GM12878 (cell line): Measurements from ENCODE around the gene F2RL1. TPM values are rescaled to one million over a fixed set of nuclear protein-coding genes. Genes with fewer than 3 reads are reported as not detected.

Experiments
- ATAC-seq: fragments of 200-7000 bp; cut with Tn5 transposase; 3 replicates; pipeline ENCODE4 v1.9.1; 2020; ENCODE audit warnings: mild to moderate bottlenecking, moderate library complexity
- BruUV-seq: library from RNA; stranded (reverse); fragments of 400-500 nt; replicated peaks from 2 replicates; lab custom pipeline; 2021; lab: Mats Ljungman, UMichigan
- CTCF ChIA-PET: fragments of 300-600 bp; sonication (Branson Sonifier 250); formaldehyde crosslinking; extraction: SDS; loops from one replicate; lab custom pipeline; 2021; ENCODE audit warnings: inconsistent platforms; lab: Yijun Ruan, JAX
- POLR2A ChIA-PET: fragments of 350-600 bp; formaldehyde crosslinking; extraction: SDS; loops from one replicate; lab custom pipeline; 2021; ENCODE audit warnings: inconsistent platforms; lab: Charles Lee
- RAD21 ChIA-PET: fragments of 300-600 bp; sonication (Branson Sonifier 250); formaldehyde crosslinking; loops from one replicate; lab custom pipeline; 2023; ENCODE audit warnings: antibody characterized with exemption; ENCODE audit not compliant: unreplicated experiment; lab: Charles Lee
- SMC1A ChIA-PET: fragments of 300-600 bp; sonication (Branson Sonifier 250); formaldehyde crosslinking; loops from one replicate; lab custom pipeline; 2023; ENCODE audit not compliant: unreplicated experiment, uncharacterized antibody; lab: Charles Lee
- DNase-seq: peaks from one replicate; pipeline ENCODE4 v3.0.0-alpha.2; 2011; ENCODE audit warnings: low read depth, low spot score
- FAIRE-seq: peaks from 3 replicates; lab custom pipeline; 2011; peaks lifted over from hg19 to GRCh38; lab: Jason Lieb, UNC
- H2AFZ ChIP-seq: 2 replicates; pipeline ENCODE4 v1.6.0; 2011; ENCODE audit warnings: low read depth, low read length, control low read depth; ENCODE audit not compliant: control insufficient read depth
- H3K27ac ChIP-seq: 2 replicates; pipeline ENCODE4 v1.5.1; 2011; ENCODE audit warnings: control low read depth; ENCODE audit not compliant: control insufficient read depth, insufficient read depth
- H3K27me3 ChIP-seq, 2 experiments: replicated peaks in 1 of 2; 2 replicates each; pipeline versions ENCODE4 v1.6.0 to v1.6.1; 2011; ENCODE audit warnings: low read length in 1 of 2; ENCODE audit not compliant: control insufficient read depth in 2 of 2, insufficient read depth in 2 of 2
- H3K36me3 ChIP-seq, 2 experiments: 2 replicates each; pipeline ENCODE4 v1.5.1; 2011; ENCODE audit warnings: low read length in 1 of 2; ENCODE audit not compliant: control insufficient read depth in 2 of 2, insufficient read depth in 2 of 2
- H3K4me1 ChIP-seq: 2 replicates; pipeline ENCODE4 v1.6.1; 2011; ENCODE audit warnings: mild to moderate bottlenecking, low read length, moderate library complexity, mixed read lengths; ENCODE audit not compliant: control insufficient read depth, insufficient read depth
- H3K4me2 ChIP-seq: 2 replicates; pipeline ENCODE4 v1.6.0; 2011; ENCODE audit warnings: control low read depth; ENCODE audit not compliant: control insufficient read depth, insufficient read depth
- H3K4me3 ChIP-seq: fragments of 200-600 bp; sonication (generic); 2 replicates; pipeline ENCODE4 v1.5.1; 2016
- H3K79me2 ChIP-seq: 2 replicates; pipeline ENCODE4 v1.6.0; 2011; ENCODE audit warnings: low read length; ENCODE audit not compliant: control insufficient read depth, insufficient read depth
- H3K9ac ChIP-seq: 2 replicates; pipeline ENCODE4 v1.8.0; 2011; ENCODE audit warnings: low read length, control low read depth, mixed read lengths; ENCODE audit not compliant: control insufficient read depth, insufficient read depth
- H3K9me3 ChIP-seq: replicated peaks from 3 replicates; pipeline ENCODE4 v1.5.1; 2011; ENCODE audit warnings: mild to moderate bottlenecking, low read length; ENCODE audit not compliant: control insufficient read depth, insufficient read depth
- H4K20me1 ChIP-seq: 2 replicates; pipeline ENCODE4 v1.6.0; 2011; ENCODE audit not compliant: control insufficient read depth, insufficient read depth
- BMI1 ChIP-seq: fragments of 450-650 bp; IDR thresholded peaks from 2 replicates; pipeline ENCODE4 v1.6.1; 2016; ENCODE audit warnings: mild to moderate bottlenecking, moderate library complexity, borderline replicate concordance
- FOS ChIP-seq: IDR thresholded peaks from 3 replicates; pipeline ENCODE4 v1.6.1; 2011; ENCODE audit warnings: borderline replicate concordance; ENCODE audit not compliant: insufficient read length; ENCODE audit errors: extremely low read depth
- IKZF2 ChIP-seq, 2 experiments: fragments of 450-650 bp; IDR thresholded peaks; 2 replicates each; pipeline ENCODE4 v1.6.1; 2017; ENCODE audit warnings: mild to moderate bottlenecking in 2 of 2, moderate library complexity in 2 of 2
- MTA3 ChIP-seq: IDR thresholded peaks from 2 replicates; pipeline ENCODE4 v1.6.1; 2012; ENCODE audit warnings: low read length, inconsistent platforms, borderline replicate concordance
- MXI1 ChIP-seq: fragments of 150-350 bp; IDR thresholded peaks from 2 replicates; pipeline ENCODE4 v1.6.1; 2011; ENCODE audit warnings: low read depth, mild to moderate bottlenecking, inconsistent platforms, low read length, improper control_type of control experiment
- SMAD5 ChIP-seq: IDR thresholded peaks from 2 replicates; pipeline ENCODE4 v1.6.1; 2016; ENCODE audit warnings: antibody characterized with exemption, low read depth
- SMARCA5 ChIP-seq: fragments of 450-650 bp; IDR thresholded peaks from 2 replicates; pipeline ENCODE4 v1.6.1; 2017; ENCODE audit warnings: mild to moderate bottlenecking
- SRF ChIP-seq, 2 experiments: IDR thresholded peaks; 2 replicates each; pipeline ENCODE4 v1.6.1; 2011; ENCODE audit warnings: low read depth in 2 of 2, low read length in 2 of 2, mild to moderate bottlenecking in 1 of 2, moderate library complexity in 1 of 2
- ZSCAN29 ChIP-seq: fragments of 450-650 bp; IDR thresholded peaks from 2 replicates; pipeline ENCODE4 v1.6.1; 2017; ENCODE audit warnings: mild to moderate bottlenecking, moderate library complexity
- WGBS: methylation state at CpG from one replicate; pipeline ENCODE4 v1.1.6; 2016; ENCODE audit warnings: low lambda C conversion rate; ENCODE audit not compliant: insufficient replicate concordance, insufficient coverage; ENCODE audit errors: missing lambda C conversion rate; 5-methylcytosine and 5-hydroxymethylcytosine counted together
- in situ Hi-C: fragments of 300-500 bp; cut with MboI; formaldehyde crosslinking; loops from 9 replicates; pipeline ENCODE4 v1.14.3; 2018; ENCODE audit warnings: mixed read lengths
- intact Hi-C: fragments of 100-400 bp; cut with micrococcal nuclease; formaldehyde crosslinking; loops from one replicate; pipeline ENCODE4 v1.14.2; 2022; ENCODE audit not compliant: unreplicated experiment
- polyA plus RNA-seq, 11 experiments: library from polyadenylated mRNA; depleted of rRNA in 4 of 11; unstranded in 6 of 11; stranded (reverse) in 5 of 11; fragments of >200 nt; fragmentation: Nextera tagmentation in 4 of 11; fragmentation: Illumina TruSeq in 1 of 11; extraction: Ambion mirVana in 4 of 11; extraction: Trizol in 1 of 11; gene quantifications; 1 replicate in 1 of 11; 2 replicates in 10 of 11; pipeline versions ENCODE4 v1.2.1 to v1.2.3, GENCODE V29; 2011 to 2016; ENCODE audit warnings: inconsistent platforms in 2 of 11, missing spikeins in 2 of 11, low read depth in 1 of 11
- total RNA-seq, 4 experiments: library from RNA; depleted of rRNA in 3 of 4; stranded (reverse); fragments of >200 nt in 3 of 4; fragmentation: Illumina TruSeq in 1 of 4; extraction: Trizol in 1 of 4; gene quantifications; 2 replicates each; pipeline versions ENCODE4 v1.2.1 to v1.2.3, GENCODE V29; 2013 to 2021
- TF ChIP-seq, protein P1 (sequence below): IDR thresholded peaks from 2 replicates; pipeline ENCODE4 v1.6.1; 2012; ENCODE audit warnings: low read length, inconsistent platforms
- TF ChIP-seq, protein P2 (sequence below): fragments of 450-650 bp; IDR thresholded peaks from 2 replicates; pipeline ENCODE4 v1.6.1; 2017; ENCODE audit warnings: antibody characterized with exemption, mild to moderate bottlenecking, moderate library complexity

The F2RL1 gene
- total and polyA plus RNA-seq, 10 of the 15 experiments (the other 5 are each of a cell fraction or from before 2014, with no cell fraction given) = 0.04 to 0.10 TPM; not detected in 8

DNA sequence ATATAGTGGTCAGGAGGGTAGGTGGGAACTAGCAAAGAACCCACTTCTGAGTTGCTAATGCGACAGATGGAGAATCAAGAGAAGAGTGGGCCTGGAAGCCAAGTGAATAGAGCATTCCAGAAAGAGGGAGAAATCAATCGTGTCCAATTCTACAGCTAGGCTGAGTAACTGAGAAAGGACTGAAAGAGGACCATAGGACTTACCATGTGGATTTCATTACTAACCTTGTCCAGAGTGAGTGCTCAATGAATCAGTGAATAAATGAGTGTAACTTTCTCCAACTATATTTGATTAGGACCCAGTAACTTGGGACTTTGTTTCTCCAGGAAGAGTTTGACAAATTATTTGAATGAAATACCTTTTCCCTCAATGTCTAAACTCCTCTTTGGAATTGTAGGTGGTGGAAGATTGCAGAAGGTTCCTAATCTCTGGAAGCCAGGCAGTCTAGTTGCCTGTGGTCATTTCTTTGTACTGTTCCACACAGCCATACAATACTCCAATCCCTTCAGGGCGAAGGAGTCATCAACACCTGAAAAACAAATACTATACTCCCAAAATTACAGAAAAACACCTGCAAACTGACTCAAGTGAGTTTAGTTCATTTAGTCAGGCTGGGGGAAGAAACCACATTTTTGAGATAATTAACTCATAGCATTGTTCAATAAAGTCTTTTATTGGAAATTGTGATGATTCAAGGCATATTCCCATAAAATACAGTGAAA, 2.6 kb upstream of the F2RL1 start:
- no peak for FAIRE-seq
- no peak overlapping the region for H3K4me2 ChIP-seq

More for the DNA sequence above, 2.6 kb upstream of the F2RL1 start:
- ChIA-PET POLR2A (interaction anchor here (0.6 kb wide), 1 partner anchor 171 kb away, joined by 3 read pairs; no protein-coding TSS in a partner anchor), SMC1A (interaction anchor here (0.7 to 1.2 kb wide), 3 partner anchors 9 to 74 kb away, joined by 3 to 4 read pairs (median 3); no protein-coding TSS in a partner anchor), CTCF (interaction anchor here (0.5 to 1.8 kb wide), 4 partner anchors 10 to 282 kb away, joined by 3 to 5 read pairs (median 4); no protein-coding TSS in a partner anchor), RAD21 (no interaction called here)
- H3K4me3 ChIP-seq = no peak overlapping the region
- no peaks in the 10 kb centered on the region for H3K36me3 ChIP-seq
- no peak overlapping the region for H2AFZ ChIP-seq
- no peaks in the 10 kb centered on the region for H4K20me1 ChIP-seq
- no peak overlapping the region for H3K9ac ChIP-seq
- peaks cover 16 to 21% of the 10 kb centered on the region in 2 experiments for H3K27me3 ChIP-seq
- DNase-seq (no peak), ATAC-seq (no peak)
- no peak overlapping the region for H3K27ac ChIP-seq
- H3K4me1 ChIP-seq = no peaks in the 10 kb centered on the region
- TF ChIP-seq MXI1 (no peak), MTA3 (no peak), ZSCAN29 (no peak), SMAD5 (no peak), SMARCA5 (no peak), IKZF2 (IDR thresholded peaks at IDR 0.05) (no peak), BMI1 (no peak), SRF (IDR thresholded peaks at IDR 0.05; ENCODE audit: low read depth in 2 of 2, low read length in 2 of 2) (no peak), FOS (no peak)
- TF ChIP-seq, protein P1, sequence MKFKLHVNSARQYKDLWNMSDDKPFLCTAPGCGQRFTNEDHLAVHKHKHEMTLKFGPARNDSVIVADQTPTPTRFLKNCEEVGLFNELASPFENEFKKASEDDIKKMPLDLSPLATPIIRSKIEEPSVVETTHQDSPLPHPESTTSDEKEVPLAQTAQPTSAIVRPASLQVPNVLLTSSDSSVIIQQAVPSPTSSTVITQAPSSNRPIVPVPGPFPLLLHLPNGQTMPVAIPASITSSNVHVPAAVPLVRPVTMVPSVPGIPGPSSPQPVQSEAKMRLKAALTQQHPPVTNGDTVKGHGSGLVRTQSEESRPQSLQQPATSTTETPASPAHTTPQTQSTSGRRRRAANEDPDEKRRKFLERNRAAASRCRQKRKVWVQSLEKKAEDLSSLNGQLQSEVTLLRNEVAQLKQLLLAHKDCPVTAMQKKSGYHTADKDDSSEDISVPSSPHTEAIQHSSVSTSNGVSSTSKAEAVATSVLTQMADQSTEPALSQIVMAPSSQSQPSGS = no peak
- TF ChIP-seq, protein P2, sequence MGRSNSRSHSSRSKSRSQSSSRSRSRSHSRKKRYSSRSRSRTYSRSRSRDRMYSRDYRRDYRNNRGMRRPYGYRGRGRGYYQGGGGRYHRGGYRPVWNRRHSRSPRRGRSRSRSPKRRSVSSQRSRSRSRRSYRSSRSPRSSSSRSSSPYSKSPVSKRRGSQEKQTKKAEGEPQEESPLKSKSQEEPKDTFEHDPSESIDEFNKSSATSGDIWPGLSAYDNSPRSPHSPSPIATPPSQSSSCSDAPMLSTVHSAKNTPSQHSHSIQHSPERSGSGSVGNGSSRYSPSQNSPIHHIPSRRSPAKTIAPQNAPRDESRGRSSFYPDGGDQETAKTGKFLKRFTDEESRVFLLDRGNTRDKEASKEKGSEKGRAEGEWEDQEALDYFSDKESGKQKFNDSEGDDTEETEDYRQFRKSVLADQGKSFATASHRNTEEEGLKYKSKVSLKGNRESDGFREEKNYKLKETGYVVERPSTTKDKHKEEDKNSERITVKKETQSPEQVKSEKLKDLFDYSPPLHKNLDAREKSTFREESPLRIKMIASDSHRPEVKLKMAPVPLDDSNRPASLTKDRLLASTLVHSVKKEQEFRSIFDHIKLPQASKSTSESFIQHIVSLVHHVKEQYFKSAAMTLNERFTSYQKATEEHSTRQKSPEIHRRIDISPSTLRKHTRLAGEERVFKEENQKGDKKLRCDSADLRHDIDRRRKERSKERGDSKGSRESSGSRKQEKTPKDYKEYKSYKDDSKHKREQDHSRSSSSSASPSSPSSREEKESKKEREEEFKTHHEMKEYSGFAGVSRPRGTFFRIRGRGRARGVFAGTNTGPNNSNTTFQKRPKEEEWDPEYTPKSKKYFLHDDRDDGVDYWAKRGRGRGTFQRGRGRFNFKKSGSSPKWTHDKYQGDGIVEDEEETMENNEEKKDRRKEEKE = no peak
- 52% methylated on average over 3 of the region's 3 CpGs for WGBS
- intact Hi-C loops (no loop called here), in situ Hi-C loops (no loop called here)
- no peaks in the 10 kb centered on the region for H3K79me2 ChIP-seq
- no peaks in the 10 kb centered on the region for H3K9me3 ChIP-seq
- no TSS peak for BruUV-seq
